Activated T-helper 1 cell treated with anti-CD3 and anti-CD28 coated beads, Interleukin-2, amount 50 U/mL, for 16 hours (primary cell): Measurements from ENCODE around the gene RASGRF1.

Experiments
- DNase-seq, 2 donors: peaks; one replicate each; pipeline ENCODE4 v3.0.0-alpha.2; 2020; ENCODE audit warnings: low read depth in 1 of 2, low spot score in 1 of 2

RASGRF1 gene

DNA sequence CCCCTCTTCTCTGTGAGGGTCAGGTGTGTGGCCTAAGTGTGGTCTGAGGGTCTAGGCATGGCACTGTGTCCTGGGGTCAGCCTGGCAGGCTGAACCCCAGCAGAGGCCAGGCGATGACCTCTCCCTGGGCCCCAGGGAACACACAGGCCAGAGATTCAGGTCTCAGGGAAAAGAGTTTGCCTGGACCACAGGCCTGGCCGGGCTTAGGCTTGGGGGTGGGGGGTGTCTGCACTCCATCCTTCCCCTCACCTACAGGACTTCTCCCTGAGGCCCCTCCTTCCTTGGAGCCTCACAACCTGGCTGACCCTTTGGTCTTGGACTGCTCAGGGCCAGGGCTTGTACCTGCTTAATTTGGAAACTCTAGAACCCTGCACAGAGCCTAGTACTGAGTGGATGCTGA, 21.8 kb downstream of the RASGRF1 start:
- no peak for DNase-seq

DNA sequence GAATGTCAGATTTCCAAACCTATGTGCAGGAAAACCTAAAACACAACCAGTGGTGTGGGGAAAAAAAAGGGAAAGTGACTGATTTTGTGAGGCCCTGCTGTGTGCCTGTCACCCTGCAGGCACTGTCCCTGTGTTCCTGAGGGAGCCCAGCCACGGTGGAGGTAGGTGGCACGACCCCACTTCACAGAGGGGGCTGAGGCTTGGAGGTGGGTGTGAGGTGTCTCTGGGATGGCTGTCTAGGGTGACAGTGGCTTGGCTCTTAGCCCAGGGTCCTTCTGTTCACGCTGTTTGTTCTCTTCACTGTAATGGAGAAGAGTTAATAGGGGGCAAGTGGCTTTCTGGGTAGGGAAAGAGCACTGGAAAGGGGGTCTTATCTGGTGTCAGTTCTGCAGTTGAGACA, 22.6 kb downstream of the RASGRF1 start:
- no peak for DNase-seq

DNA sequence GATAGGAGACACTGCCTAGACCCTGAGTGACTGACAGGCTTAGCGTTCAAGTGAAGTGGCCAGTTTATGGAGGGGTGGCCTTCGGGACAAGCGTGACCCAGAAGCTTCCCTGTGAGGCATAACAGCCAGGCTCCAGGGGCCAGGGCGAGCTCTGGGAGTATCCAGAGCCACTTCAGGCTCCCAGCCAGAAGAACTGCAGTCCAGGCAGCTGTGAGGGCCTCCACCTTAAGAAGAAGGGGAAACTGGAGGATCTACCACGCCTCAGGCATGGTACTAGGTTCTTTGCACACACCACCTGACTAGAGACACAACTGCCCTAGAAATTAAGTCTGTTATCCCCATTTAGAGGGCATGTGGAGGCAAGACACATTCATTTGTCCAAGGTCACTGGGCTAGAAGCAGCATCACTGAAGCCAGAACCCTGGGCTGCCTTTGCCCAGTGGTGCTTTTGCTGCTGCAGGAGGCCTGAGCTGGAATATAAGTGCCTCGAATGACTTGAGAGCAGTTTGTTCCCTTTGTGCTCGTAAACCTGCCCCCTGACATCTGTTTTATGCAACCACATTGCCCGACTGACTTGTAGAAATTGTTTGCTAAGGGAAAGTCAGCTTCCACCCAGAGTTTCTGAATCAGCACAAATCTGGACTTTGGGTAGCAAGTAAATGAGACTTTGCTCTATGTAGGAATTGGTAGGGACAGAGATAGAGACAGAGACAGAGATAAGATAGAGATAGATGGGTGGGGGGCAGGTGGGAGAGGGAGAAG, 23.3 kb downstream of the RASGRF1 start:
- no peak for DNase-seq

DNA sequence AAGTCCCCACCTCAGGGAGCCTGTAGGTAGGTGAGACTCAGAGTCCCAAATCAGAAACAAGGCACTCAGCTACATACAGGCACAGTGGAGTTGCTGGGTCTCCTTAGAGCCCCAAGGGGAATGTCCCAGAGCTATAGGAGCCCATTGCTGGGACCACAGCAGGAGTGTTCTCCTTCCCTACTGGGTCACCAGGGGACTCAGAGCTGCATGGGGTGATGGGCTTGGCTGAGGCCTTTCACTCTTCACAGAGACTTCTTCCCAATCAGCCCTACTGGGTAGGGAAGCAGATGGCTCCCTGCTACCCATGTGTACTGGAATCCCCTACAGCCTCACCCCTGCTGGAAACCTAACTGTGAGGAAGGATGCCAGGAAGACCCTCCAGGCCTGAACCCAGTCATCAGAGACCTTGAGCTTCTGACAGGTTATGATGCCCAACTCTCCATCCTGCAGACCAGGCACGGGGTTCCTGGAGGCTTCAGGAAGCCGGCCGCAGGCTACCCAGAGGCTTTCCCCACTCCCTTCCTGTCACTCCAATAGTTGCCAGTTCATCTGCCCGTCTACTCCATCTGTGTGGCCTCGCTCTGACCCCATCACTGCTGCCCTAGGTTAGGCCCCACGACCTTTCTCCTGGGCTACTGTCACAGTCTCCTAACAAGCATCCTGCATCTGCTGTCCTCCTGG, 24.0 kb downstream of the RASGRF1 start:
- no peak for DNase-seq

DNA sequence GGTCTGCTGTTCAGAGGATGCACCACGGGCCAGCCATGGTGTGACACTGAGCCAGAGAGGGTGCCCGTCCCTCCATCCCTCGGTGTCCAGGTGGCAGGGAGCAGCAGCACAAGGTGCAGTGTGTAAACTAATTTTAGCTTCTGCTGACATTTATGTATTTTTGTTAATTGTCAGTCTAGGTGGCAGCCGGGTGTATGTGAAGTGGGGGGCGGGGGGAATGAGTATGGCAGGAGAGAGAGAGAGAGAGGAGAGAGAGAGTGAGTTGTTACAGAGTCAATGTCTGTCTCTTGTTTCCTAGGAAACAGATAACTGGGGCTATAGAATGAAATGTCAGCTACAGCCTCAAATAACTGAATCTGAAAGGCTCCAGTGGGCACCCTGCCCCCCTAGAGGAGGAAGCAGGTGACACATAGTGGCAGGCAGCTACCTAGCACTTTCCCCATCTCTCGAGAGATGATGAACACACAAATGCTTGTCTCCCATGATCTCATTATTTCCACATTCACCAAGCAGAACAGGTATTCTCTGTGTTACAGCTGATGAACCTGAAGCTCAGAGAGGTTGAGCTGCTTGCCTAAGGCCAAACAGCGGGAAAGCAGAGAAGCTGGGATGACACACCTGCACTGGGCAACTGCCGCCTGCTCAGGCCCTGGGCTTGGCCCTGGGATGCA, 24.7 kb downstream of the RASGRF1 start:
- no peak for DNase-seq

DNA sequence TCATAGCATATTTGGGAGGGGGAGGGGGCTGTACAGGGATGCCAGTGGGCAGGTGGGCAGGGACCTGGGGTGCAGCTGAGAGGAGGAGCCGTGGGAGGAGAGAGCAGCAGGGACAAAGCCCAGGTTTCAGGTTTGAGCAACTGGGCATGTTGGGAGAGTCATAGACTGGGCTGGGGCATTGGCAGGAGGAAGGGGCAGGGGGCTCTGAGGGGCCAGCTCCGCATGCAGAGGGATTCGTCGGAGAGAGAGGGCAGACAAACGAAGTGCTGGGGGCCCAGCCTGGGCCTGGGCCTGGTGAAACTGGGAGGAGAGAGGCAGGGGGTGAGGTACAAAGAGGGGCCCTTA, 25.2 kb downstream of the RASGRF1 start:
- no peak for DNase-seq

DNA sequence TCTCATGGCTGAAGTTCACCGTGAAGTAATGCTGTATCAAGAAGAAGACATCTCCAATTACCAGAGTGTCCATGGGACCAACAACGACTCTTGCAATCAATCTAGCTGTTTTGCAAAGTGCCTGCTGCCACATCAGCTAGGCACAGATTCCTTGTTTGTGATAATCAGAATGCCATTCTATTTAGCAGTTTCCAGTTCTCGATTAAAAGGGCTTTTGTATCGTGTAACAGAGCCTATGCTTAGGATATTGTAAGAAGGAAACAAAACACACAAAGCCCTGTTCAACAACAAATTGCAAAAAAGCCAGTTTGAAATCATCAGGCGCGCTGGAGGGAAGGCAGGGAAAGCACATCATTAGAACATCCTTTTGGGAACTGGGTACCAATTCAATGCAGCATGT, 26.1 kb downstream of the RASGRF1 start:
- no peak for DNase-seq

DNA sequence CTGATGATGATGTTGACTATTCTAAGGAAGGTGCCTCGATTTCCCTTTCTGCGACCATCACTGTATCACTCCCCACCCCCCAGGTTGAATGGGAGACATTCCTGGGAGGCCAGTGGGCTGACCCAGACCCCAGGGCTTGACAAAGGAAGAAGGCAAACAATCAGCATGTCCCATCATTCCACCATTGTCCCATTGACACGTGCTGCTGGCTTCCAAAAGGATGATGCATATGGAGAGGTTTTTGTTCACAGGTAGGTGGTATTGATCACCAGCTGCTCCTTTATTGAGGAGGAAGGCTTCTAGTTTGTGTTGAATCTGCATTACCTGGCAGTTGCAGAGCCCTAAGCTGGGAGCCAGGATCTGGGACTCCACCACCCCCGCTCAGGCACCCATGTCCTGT, 30.4 kb downstream of the RASGRF1 start:
- DNase-seq = no peak

DNA sequence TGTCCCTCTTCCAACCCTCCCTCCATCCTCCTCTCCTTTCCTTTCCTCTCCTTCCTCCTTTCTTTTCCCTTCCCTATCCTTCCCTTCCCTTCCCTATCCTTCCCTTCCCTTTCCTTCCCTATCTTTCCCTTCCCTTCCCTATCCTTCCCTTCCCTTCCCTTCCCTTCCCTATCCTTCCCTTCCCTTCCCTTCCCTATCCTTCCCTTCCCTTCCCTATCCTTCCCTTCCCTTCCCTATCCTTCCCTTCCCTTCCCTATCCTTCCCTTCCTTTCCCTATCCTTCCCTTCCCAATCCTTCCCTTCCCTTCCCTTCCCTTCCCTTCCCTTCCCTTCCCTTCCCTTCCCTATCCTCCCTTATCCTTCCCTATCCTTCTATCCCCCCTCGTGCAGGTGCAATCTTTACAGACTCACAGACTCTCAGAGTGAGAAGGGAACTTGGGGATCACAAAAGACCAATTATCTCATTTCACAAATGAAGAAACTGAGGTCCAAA, 31.5 kb downstream of the RASGRF1 start:
- DNase-seq = no peak

DNA sequence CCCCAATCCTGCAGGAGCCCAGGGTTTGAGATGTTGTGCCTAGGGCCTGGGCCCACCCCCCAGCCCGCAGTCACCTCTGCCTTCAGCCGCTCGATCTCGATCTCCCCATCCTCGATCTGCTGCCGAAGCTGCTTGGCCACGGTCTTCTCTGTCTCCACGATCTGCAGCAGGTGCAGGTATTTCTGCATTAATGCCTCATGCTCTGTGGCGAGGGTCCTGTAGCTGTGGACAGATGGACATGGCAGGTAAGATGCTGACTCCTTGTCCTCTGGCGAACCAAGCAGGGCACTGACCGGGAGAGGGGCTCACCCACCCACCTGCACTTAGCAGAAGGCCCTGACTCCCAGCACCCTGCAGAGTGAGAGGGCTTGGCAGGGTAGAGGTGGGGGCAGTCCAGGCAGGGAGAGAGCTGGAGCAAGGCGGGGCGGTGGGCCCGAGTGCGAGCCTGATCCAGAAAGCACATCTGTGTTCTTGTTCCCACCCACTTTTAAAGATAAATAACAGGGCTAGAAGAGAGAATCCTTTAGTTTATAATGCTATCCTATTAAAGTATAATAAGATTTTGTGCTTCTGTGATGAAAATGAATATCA, 32.2 kb downstream of the RASGRF1 start:
- no peak for DNase-seq

DNA sequence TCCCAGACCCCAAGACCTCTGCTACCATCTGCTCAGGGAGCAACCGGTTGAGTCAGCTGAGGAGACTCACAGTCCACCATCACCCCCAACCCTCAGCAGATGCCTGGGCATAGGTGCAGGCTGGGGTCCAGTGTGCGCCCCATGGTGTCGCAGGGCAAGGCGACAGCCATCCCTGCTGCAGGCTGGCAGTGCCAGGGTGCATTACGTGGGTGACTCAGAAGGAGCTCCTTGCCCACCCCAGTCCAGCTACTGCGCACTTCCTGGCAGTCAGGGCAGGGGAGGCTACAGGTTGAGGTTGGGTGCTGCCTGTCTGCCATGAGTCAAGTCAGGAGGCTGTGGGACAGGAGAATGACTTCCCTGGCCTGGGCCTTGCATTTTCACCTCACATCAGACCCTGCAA, 33.5 kb downstream of the RASGRF1 start:
- DNase-seq = no peak

DNA sequence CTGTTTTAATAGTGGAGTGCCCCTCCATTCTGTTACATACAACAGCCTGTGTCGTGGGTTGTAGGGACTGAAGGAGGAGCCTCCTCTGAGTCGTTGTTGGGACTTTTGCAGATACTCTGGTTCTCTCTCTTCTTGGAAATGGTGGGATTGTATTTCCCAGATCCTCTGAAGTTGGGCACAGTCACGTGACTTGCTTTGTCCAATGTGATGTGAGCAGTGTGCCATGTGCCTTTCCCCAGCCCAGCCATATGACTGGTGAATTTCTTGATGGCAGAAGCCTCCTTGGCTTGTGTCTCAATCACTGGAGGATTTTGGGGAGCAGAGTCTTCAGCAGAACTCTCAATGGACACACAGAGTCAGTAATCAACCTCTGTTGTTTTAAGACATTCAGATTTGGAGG, 36.2 kb downstream of the RASGRF1 start:
- no peak for DNase-seq

DNA sequence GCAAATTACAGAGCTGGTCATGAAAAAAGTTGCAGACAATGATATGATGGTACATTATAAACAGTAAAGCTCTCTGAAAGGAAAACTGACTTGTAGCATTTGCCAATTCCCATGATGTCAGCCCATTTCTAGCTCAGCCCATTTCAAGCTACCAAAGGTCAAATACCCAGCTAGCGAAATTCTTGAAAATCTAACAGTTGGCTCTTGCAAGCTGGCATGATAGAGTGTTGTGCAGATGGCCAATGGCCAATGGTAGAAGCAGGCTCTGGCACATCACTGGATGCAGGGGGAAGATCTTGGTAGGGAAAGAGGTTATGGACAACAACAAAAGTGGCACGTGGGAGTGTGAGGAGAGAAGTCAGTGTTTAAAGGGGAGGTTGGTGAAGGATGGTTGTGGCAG, 36.7 kb downstream of the RASGRF1 start:
- no peak for DNase-seq

DNA sequence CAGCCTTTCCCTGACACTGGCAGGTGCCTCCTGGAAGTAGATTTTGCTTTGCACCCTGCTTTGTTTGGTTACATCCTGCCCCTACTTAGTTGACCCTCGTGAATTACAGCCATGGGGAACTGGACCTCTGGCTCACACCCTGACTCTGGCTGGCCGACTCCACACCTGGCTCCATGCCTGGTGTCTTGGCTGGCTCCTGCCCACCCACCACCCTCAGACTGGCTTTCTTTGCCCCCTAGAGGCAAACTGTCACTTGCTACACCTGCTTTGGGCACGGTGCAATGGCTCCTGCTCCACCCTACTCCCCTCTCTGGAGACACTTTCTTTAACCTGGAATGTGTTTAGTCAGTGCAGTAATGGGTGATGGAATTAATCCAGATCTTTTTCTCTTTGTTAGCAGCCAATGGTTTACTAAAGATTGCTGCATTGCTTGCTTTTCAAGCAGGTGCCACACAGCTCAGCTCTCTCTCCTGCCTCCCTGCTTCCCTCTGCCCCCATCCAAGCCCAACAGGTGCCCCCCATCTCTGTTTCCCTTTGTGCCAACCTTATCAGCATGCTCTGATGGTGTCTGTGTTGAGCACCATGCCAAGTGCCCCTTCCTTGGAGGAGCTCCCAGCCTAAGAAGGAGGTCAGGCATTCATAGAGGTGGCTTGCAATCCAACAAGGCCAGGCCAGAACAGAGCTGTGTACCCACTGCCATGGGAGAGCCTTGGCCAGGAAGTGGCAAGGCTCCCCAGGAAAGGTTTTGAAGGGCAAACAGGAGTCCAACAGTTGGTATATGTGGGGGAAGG, 38.4 kb downstream of the RASGRF1 start:
- no peak for DNase-seq

DNA sequence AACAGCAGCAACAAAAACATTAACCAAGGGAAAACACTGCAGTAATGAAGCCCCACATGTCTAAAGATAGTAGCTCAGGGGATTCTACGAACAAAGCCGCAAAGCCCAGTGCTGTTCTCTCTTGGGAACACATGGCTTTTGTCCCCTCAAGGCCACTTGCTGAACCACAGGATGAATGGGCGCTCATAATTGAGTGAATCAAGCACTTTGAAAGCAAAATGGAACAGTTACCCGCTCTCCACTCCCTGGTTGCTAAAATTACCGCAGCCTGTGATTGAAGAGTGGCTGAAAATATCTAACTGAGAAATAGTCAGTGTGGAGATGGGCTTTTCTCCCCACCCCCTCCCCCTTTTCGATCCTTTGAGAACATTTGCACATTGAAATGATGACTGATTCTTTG, 39.6 kb downstream of the RASGRF1 start:
- no peak for DNase-seq

DNA sequence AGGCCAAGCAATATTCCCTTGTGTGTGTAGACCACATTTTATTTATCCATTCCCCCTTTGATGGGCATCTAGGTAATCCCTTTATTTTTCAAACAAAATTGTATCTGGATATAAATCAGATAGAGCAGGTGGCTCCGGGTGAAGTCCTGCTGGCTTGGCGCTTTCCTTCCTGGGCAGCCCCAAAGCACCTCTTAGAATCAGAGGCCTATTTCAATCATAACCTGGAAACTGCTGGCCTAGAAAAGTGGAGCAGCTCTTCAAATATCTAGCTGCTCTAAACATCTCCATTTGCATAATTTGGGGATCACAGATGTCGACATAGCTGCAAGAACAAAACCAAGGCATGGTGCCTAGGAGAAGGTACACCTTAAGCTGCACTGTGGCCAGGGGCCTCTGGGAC, 40.2 kb downstream of the RASGRF1 start:
- DNase-seq = no peak

DNA sequence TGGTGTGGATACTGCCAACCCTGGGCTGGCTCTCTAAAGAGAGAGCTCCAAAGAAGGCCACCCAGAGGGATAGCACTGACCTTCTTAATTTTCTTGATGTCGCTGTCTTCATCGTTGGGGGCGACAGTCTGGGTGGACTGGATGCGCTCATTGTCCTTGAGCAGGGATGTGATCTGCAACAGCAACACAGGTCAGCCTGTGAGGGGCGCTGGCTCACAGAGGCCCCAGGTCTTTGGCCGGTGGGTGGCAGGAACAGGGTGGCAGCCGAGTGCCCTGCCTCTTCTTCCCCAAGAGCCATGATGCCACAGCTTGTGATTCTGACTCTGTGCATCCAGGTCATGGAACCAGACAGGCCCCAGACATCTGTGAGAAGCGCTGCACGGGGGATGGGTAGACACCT, 41.2 kb downstream of the RASGRF1 start:
- DNase-seq = no peak

DNA sequence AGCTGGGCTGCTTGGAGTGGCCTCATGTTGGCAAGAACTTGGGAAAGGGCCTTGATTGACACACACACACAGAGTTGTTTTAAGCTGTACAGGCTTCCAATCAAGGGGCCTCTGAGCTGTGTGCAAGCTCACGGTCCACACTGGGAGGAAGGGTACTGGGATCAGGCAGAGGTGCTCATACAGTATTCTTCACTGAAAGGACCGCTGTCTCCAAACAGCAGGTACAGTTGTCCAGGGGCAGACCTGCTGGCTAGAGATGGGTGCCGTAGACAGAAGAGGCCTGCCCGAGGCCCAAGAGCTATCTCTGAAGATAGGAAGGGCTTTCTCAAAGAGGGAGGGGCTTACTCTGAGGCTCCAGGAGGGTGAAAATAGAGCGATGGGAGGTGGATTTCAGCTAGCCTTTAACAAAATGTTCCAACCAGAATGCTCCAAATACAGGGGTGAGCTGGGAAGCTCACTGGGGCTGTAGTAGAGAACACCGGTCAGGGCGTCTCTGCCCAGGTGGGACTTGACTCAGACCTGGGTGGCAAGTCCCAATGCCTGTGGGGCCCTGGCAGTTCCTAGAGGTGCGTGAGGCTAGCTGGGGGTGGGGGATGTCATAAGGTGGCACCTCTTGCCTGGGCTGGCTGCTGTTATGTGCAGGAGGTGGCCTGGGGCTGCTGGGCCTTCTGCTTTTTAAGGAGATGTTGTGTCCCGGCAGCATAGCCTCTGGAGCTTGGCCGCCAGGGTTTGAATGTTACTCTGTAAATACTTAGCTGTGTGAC, 42.7 kb downstream of the RASGRF1 start:
- no peak for DNase-seq

DNA sequence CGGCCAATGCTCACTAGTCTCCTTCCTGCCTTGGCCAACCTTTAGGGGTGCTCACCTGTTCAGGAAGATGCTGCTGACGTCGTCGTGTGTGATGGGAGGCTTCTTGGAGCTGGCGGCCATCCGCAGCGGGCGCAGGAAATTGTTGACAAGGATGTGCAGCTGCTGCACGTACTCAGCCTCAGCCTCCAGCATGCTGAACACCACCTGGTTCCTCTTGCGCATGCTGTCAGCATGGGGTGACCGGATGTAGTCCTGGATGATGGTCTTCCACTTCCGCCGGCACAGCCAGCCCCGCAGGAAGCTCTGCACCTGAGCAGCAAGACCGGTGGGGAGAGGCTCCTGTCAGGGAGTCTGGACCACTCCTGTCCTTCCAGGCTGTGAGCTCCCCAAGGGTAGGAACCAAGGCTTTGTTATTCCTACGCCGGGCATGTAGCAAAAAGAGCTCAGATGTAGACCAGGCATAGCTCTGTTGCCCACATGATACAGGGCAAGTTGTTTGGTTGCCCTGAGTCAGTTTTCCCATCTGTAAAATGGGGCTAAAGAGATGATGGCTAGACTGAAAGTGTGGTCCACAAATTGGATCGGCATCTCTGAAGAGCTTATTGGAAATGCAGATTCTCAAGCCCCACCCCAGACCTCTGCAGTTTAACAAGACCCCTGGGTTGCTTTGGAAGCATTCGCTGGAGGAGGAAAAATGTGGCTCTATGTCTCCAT, 43.7 kb downstream of the RASGRF1 start:
- DNase-seq = no peak

DNA sequence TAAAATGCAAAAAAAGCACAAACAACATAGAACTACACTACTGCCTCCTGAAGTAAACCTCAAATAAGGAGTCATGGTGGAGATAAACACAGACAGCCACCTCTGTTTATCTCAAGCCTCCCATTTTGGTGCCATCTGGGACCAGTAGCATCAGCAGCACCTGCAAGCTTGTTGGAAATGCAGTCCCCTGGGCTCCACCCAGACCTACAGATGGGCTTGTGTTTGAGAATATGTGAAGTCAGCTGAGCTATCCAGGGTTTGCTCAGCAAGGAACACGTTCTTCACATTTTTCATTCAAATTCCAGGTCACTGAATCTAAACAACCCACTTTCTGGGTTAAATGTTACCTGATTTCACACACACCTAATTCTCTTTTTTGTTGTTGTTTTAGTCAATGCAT, 45.5 kb downstream of the RASGRF1 start:
- no peak for DNase-seq
